ENCODE measurements around the gene TRPM3. TPM values are rescaled to one million over a fixed set of nuclear protein-coding genes. Genes with fewer than 3 reads are reported as not detected.

Gene TRPM3
- total RNA-seq, 1 experiment from 2014 or later: 5.4 TPM

DNA sequence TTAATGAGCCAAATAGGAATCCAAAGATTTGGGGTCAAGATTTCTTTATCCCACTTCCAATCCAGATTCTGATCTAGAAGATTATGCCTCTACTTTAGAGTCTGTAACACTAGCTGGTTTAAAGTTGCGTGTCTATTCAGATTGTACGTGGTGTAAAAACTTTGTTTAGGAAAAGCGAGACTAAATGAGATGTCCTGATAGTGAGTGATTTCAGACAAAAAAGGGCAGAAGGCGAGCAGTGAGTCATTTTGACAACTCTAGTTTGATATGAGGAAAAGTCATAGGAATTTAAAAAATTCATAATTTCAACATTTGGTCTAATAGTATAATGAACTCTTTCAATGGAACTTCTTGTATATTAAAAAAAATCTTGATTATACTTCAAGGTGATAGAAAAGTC, 587.4 kb downstream of the TRPM3 start (continued):
- TF ChIP-seq, protein P1, sequence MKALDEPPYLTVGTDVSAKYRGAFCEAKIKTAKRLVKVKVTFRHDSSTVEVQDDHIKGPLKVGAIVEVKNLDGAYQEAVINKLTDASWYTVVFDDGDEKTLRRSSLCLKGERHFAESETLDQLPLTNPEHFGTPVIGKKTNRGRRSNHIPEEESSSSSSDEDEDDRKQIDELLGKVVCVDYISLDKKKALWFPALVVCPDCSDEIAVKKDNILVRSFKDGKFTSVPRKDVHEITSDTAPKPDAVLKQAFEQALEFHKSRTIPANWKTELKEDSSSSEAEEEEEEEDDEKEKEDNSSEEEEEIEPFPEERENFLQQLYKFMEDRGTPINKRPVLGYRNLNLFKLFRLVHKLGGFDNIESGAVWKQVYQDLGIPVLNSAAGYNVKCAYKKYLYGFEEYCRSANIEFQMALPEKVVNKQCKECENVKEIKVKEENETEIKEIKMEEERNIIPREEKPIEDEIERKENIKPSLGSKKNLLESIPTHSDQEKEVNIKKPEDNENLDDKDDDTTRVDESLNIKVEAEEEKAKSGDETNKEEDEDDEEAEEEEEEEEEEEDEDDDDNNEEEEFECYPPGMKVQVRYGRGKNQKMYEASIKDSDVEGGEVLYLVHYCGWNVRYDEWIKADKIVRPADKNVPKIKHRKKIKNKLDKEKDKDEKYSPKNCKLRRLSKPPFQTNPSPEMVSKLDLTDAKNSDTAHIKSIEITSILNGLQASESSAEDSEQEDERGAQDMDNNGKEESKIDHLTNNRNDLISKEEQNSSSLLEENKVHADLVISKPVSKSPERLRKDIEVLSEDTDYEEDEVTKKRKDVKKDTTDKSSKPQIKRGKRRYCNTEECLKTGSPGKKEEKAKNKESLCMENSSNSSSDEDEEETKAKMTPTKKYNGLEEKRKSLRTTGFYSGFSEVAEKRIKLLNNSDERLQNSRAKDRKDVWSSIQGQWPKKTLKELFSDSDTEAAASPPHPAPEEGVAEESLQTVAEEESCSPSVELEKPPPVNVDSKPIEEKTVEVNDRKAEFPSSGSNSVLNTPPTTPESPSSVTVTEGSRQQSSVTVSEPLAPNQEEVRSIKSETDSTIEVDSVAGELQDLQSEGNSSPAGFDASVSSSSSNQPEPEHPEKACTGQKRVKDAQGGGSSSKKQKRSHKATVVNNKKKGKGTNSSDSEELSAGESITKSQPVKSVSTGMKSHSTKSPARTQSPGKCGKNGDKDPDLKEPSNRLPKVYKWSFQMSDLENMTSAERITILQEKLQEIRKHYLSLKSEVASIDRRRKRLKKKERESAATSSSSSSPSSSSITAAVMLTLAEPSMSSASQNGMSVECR (CRISPR knock-in tag; IDR thresholded peaks at IDR 0.05; ENCODE audit: borderline replicate concordance): no peak
- TF ChIP-seq, protein P2, sequence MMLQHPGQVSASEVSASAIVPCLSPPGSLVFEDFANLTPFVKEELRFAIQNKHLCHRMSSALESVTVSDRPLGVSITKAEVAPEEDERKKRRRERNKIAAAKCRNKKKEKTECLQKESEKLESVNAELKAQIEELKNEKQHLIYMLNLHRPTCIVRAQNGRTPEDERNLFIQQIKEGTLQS (CRISPR knock-in tag; conservative IDR thresholded peaks at IDR 0.05): no peak
- TF ChIP-seq SMAD4 (CRISPR knock-in tag; IDR thresholded peaks at IDR 0.05) (no peak), ZNF263 (CRISPR knock-in tag; IDR thresholded peaks at IDR 0.05; ENCODE audit: low read depth) (no peak)

DNA sequence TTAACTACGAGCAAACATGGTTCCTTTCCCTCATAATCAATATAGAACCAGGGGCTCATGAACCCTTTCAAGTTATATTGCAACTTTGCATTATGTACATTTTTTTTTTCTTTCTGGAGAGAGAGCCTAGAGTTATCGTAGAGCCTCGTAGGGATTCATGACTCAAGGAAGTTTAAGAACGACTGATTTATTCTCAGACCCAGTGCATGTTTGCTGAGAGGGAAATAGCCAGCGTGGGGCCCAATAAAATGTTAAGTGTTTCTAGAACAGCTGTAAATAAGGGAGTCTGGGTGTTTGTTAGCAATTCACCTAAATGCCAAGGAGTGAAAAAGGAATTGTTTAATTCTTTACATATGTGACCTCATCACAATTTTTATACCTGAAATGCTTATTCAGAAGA, 587.9 kb downstream of the TRPM3 start:
- Mint-ChIP-seq H3K27ac (0 out of 2 replicates have a peak overlapping the region, but pooled peaks have one; percentile 60), H3K9me3 (peaks cover 4% of the 10 kb centered on the region; the same call in 1 of the 2 replicates), H3K36me3 (no peaks in the 10 kb centered on the region), H3K27me3 (ENCODE audit: low read depth) (no peaks in the 10 kb centered on the region), H3K4me3 (no peak overlapping the region), H3K4me1 (peaks cover 26% of the 10 kb centered on the region)
- TF ChIP-seq, protein P3, sequence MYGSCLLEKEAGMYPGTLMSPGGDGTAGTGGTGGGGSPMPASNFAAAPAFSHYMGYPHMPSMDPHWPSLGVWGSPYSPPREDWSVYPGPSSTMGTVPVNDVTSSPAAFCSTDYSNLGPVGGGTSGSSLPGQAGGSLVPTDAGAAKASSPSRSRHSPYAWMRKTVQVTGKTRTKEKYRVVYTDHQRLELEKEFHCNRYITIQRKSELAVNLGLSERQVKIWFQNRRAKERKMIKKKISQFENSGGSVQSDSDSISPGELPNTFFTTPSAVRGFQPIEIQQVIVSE (CRISPR knock-in tag; IDR thresholded peaks at IDR 0.05; ENCODE audit: borderline replicate concordance): no peak
- TF ChIP-seq ELF4 (CRISPR knock-in tag; IDR thresholded peaks at IDR 0.05; ENCODE audit: low read depth) (no peak), FOXP1 (CRISPR knock-in tag; IDR thresholded peaks at IDR 0.05; ENCODE audit: borderline replicate concordance) (no peak), TCF7 (CRISPR knock-in tag; IDR thresholded peaks at IDR 0.05; ENCODE audit: low read depth) (no peak), ATF1 (CRISPR knock-in tag; IDR thresholded peaks at IDR 0.05) (no peak), NFE2L1 (CRISPR knock-in tag; IDR thresholded peaks at IDR 0.05) (no peak), KAT7 (CRISPR knock-in tag; IDR thresholded peaks at IDR 0.05; ENCODE audit: borderline replicate concordance) (no peak), MYBL2 (CRISPR knock-in tag; IDR thresholded peaks at IDR 0.05) (no peak), ZNF423 (CRISPR knock-in tag; IDR thresholded peaks at IDR 0.05) (no peak), GABPB1 (CRISPR knock-in tag; IDR thresholded peaks at IDR 0.05) (no peak)
- TF ChIP-seq, protein P4, sequence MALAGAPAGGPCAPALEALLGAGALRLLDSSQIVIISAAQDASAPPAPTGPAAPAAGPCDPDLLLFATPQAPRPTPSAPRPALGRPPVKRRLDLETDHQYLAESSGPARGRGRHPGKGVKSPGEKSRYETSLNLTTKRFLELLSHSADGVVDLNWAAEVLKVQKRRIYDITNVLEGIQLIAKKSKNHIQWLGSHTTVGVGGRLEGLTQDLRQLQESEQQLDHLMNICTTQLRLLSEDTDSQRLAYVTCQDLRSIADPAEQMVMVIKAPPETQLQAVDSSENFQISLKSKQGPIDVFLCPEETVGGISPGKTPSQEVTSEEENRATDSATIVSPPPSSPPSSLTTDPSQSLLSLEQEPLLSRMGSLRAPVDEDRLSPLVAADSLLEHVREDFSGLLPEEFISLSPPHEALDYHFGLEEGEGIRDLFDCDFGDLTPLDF (CRISPR knock-in tag; IDR thresholded peaks at IDR 0.05): no peak
- TF ChIP-seq, protein P5, sequence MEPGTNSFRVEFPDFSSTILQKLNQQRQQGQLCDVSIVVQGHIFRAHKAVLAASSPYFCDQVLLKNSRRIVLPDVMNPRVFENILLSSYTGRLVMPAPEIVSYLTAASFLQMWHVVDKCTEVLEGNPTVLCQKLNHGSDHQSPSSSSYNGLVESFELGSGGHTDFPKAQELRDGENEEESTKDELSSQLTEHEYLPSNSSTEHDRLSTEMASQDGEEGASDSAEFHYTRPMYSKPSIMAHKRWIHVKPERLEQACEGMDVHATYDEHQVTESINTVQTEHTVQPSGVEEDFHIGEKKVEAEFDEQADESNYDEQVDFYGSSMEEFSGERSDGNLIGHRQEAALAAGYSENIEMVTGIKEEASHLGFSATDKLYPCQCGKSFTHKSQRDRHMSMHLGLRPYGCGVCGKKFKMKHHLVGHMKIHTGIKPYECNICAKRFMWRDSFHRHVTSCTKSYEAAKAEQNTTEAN (CRISPR knock-in tag; IDR thresholded peaks at IDR 0.05): no peak
- TF ChIP-seq, protein P6, sequence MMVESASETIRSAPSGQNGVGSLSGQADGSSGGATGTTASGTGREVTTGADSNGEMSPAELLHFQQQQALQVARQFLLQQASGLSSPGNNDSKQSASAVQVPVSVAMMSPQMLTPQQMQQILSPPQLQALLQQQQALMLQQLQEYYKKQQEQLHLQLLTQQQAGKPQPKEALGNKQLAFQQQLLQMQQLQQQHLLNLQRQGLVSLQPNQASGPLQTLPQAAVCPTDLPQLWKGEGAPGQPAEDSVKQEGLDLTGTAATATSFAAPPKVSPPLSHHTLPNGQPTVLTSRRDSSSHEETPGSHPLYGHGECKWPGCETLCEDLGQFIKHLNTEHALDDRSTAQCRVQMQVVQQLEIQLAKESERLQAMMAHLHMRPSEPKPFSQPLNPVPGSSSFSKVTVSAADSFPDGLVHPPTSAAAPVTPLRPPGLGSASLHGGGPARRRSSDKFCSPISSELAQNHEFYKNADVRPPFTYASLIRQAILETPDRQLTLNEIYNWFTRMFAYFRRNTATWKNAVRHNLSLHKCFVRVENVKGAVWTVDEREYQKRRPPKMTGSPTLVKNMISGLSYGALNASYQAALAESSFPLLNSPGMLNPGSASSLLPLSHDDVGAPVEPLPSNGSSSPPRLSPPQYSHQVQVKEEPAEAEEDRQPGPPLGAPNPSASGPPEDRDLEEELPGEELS (CRISPR knock-in tag; IDR thresholded peaks at IDR 0.05): no peak
- DNase-seq (ENCODE audit: low spot score) (no peak), ATAC-seq (0 out of 2 replicates have a peak, but pooled peaks have one; percentile 39)
- CTCF ChIA-PET: no interaction called here
- POLR2A ChIA-PET: no interaction called here

Data from WTC11 (cell line).